NCI-H1694 (cell line): Measurements from ENCODE around the gene KRT5.
"Not testable (repeated sequence)": the region's sequence is repeated elsewhere in the genome, so short reads cannot be mapped to it uniquely, and the experiment has no call there.

Experiments used
- DNase-seq: peaks from one replicate; lab custom pipeline; 2025; lab: John Stamatoyannopoulos, UW

KRT5 gene

DNA sequence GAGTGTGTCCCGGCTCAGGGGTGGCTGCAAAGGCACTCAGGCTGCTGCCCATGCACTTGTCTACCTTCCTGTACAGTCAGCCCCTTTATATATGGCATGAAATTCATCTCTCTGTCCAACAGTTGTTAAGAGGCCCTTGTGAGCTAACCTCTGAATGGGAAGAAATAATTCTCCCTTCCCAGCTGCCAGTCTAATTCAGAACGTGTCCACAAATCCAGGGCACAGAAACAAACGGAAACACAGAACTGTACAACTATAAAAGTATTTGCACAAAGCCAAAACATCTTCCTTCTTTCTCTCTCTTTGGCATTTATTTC, 849 bp downstream of the KRT5 start:
- no peak for DNase-seq

- DNase-seq: no peak
Measured at GRCh38 chr12:52518574-52519386, 1.4 kb downstream of the KRT5 start.

DNA sequence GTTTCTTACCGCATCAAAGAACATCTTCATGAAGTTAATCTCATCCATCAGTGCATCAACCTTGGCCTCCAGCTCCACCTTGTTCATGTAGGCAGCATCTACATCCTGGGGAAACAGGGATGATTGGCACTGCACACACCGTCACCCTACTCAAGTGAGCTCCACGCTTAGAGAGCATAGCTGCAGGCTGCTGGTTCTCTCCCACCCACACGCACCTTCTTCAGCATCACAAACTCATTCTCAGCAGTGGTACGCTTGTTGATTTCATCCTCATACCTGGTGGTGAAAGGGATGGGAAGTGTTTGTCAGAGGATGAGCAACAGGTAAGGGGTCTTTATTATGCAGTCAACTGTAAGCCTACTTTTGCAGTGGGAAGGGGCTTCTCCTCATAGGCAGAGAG, 2.3 kb downstream of the KRT5 start:
- DNase-seq: no peak

DNA sequence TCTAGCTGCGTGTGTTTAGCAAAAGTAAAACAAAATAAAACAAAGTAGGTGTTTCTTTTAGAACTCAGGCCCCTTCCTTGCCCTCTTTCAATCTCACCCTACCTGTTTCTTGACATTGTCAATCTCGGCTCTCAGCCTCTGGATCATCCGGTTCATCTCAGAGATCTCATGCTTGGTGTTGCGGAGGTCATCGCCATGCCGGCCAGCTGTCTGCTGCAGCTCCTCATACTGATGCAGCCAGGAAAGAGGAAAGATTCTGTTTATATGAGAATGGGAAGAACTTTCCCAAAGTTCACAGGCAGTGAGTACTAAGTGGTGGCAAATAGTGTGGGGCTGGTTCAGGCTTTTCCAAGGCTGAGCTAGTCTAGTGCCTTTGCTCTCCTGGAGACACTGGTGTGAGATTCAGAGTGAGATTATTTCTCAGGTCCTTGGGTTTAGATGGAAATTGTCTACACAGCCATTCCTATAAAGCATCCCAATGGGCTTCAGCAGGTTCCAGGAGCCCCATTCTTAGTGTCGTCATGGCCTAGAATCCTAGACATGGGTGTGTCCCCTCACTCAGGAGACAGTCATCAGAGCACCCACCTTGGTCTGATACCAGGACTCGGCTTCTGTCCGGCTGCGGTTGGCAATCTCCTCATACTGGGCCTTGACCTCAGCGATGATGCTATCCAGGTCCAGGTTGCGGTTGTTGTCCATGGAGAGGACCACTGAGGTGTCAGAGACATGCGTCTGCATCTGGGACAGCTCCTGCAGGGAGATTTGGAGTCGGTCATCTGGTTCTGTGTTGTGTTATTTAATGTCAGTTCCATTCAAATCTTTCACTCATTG, 3.0 kb downstream of the KRT5 start:
- DNase-seq: no peak

DNA sequence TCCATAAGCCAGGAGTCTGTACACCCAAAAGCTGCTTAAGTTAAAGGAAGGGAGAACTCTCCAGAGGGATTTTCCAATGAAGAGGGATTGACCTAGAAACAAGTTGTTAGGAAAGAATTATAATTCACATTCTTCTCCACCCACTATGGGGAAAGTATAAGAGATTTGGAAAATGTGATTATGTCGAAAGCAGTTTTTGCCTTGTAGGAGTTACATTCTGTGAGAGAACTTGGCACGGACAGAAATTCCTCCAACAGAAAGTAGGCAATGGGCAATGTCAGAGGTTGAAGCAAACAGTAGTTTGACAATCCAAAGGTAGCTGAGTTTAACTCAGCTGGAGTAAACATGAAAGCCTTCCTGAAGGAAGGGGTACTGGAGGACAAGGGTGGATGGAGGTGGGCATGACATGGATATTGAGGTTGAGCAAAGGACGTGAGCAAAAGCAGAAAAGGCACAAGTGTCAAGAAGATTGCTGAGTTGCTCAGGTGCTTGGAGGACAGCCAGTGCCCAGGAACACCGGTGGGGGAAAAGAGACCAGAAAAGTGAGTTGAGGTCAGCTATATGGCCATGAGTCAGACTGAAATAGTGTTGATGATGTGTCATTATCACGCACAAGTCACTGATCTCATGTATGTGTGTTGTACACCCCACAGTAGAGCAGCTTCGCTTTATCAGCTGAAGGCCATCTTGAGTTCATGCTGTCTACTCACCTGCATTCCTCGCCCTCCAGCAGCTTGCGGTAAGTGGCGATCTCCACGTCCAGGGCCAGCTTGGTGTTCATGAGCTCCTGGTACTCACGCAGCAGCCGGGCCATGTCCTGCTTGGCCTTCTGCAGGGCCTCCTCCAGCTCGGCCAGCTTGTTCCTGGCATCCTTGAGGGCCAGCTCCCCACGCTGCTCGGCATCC, 4.0 kb downstream of the KRT5 start:
- DNase-seq: no peak

DNA sequence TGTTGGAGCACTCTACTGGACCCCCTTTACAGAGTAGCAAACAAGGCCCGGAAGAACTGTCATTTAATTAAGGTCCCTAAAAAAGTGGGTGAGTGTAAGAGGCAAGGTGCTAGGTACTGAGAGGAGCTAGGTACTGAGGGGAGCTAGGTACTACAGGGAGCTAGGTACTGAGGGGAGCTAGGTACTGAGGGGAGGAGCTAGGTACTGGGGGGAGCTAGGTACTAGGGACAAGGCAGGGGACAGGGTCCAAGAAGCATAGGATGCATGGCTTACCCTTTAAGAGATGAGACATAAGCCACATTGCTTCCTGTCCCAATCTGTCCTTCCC, 4.9 kb downstream of the KRT5 start:
- DNase-seq: no peak

- DNase-seq: no peak
Measured at GRCh38 chr12:52514471-52515318, 5.5 kb downstream of the KRT5 start.

DNA sequence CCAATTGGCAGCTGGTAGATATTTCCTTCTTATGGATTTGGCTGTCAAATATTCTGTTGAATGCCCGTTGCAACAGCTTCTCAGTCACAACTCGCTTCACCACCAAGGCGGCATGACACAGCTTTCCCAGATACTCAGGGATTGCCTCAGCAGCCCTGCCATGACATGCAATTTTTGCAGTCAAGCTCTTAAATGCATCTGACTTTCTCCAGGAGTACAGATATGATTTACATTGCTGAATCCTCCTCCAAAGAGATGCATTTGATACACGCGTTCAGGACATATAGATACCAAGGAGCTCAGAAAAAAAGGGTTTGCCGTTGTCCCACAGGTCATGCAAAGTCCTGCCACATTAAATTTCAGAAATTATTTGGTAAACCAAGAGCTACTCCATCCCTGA, 6.5 kb downstream of the KRT5 start:
- DNase-seq: no peak

DNA sequence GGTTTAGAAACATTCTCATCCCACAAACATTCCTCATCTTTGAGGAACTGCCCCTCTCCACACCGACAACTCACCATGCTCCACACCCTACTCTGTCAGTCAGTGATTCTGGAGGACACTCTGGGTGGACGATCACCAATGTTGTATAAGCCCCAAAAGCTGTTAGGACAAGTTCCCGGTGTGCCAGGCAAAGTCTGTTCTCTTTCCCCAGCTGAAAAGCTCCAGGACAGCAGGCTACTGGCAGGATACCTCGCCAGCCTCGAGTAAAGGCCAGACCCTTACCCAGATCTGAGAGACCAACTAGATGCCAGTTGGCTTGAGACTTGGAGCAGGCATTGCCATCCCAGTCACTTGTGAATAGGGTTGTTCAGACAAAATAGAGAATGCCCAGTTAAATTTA, 12.0 kb downstream of the KRT5 start:
- no peak for DNase-seq

DNA sequence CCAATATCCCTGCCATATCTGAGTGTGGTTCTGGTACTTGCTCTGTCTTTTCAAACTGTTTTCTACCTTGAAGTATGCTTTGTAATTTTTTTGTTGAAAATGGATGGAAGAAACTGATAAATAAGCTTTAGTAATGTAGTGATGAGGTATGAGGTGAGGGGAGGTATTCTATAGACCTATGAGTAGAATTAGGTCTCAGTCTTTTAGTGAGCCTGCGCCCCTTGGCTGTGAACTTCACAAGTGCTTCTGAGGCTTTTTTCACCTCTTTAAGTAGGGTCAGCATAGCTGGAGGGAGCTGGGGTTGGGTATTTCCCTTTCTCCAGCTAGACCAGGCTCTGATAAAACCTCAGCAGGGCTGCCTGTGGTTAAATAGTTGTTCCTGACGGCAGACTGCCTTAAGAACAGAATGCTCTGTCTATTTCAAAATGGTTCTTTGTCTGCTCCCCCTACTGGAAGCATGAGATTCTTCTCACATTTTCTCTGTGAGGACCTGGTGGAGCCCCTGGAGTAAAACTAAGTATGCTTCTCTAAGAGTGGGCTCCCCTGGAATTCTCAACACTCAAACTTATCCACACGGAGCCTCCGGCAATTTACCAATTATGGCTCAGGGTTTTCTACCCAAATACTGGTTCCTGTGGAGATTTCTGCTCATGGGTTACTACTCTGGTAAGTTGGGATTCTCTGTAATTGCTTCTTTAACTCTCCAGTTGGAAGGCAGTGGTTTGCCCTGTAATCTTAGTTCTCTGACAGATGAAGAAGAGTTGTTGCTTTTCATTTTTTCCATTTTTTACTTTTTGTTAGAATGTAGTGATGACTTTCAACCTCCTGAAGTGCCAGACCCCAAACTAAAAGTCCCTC, 13.1 kb downstream of the KRT5 start:
- peak; percentile 10 for DNase-seq

- no peak for DNase-seq
Measured at GRCh38 chr12:52502877-52503276, 17.3 kb downstream of the KRT5 start.

DNA sequence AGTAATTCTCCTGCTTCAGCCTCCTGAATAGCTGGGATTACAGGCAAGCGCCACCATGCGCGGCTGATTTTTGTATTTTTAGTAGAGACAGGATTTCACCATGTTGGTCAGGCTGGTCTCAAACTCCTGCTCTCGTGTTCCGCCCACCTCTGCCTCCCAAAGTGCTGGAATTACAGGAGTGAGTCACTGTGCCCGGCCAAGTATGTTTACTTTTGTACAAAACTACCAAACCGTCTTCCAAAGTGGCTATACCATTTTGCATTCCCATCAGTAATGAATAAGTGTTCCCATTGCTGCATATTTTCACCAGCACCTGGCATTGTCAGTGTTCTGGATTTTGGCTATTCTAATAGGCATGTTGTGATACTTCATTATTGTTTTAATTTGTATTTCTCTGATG, 18.7 kb downstream of the KRT5 start:
- DNase-seq: no peak

GRCh38 chr12:52500574-52500973, 19.6 kb downstream of the KRT5 start:
- DNase-seq: not testable (repeated sequence)

- DNase-seq: no peak
Measured at GRCh38 chr12:52499806-52500560, 20.2 kb downstream of the KRT5 start.

GRCh38 chr12:52498946-52499345, 21.2 kb downstream of the KRT5 start:
- DNase-seq: no peak

GRCh38 chr12:52497975-52498374, 22.2 kb downstream of the KRT5 start:
- DNase-seq: no peak

DNA sequence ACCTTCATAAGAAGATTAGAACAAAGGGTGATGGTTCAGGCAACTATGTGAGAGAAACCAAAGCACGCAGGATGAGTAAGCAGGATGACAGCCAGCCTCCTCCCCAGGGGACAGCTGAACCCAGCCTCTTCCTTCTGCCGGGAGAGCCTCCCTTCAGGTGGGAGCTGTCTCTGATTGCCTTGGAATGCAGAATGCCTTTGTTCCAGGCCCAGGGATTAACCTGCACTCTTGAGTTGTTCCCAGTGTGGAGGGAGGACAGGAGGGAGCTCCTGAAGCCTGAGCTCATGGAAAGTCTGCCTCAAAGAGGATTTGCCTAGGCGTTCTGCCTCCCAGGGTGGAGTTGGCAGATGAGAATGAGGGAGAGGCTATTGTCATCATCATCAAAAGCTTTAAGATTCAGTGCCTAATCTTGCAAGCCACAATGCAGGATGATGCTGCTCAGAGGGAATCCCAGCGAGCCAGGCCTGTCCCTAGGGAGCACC, 23.6 kb downstream of the KRT5 start:
- DNase-seq: no peak

DNA sequence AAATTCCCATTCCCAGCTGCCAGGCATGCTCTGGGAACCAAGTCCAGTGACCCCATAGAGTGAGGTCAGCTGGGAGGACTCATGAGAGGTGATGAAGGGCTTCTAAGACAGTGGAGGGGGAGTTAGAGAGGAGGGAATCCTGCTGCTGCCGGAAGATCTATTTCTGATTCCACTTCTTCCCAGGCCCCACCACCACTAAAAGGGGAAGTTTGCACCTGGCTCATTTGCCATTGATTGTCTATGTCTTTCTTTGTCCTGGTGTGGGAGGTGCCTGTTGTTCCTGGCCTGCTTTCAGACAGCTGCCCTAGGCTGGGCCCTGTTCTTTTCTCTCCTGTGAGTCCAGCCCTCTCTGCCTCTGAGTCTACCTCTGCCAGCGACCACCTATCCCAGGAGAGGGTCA, 24.1 kb downstream of the KRT5 start:
- DNase-seq: no peak

GRCh38 chr12:52495389-52495788, 24.8 kb downstream of the KRT5 start:
- peak; percentile 69 for DNase-seq

DNA sequence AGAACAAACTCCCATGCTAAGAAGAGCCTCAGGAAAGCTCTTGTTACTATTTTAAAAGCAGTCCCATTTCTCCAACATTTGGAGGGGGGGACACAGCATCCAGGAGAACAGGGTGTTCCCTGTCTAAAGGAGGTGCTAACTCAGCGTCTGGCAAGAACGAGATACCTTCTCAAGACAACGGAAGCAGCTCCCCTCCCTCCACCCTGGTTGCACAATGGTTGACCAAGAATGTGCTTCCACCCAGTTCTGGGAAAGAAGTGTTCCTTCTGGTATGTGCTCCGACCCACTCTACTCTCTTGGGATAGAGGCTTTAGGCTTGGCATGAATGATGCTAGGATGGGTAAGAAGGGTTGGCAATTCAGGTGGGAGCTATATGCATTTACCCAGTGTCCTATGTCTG, 25.7 kb downstream of the KRT5 start:
- no peak for DNase-seq
